Adrenal gland (tissue), 5 donors: ENCODE measurements around the gene PRKAR2A.

Experiments
- CTCF ChIP-seq, 6 experiments: fragments of 450-650 bp in 4 of 6; fragments of 200-600 bp in 2 of 6; sonication (generic) in 1 of 6; IDR thresholded peaks; 1 replicate in 5 of 6; 2 replicates in 1 of 6; pipeline versions ENCODE4 v1.5.1 to v1.8.0; 2016 to 2021; ENCODE audit warnings: antibody characterized with exemption in 6 of 6, mild to moderate bottlenecking in 2 of 6, moderate library complexity in 1 of 6
- POLR2A ChIP-seq, 2 donors: fragments of 450-650 bp; IDR thresholded peaks; one replicate each; pipeline ENCODE4 v1.6.1; 2017; ENCODE audit warnings: antibody characterized with exemption in 2 of 2, mild to moderate bottlenecking in 2 of 2, moderate library complexity in 1 of 2
- donor health status: DM: no; HTN: no; CAD: no.

GRCh38 chr3:48797626-48798025 lies 50.0 kb downstream of the PRKAR2A start:
- TF ChIP-seq CTCF (IDR thresholded peaks at IDR 0.05) (no peak), POLR2A (IDR thresholded peaks at IDR 0.05) (no peak)
